Esophagus squamous epithelium (tissue), 4 donors: ENCODE measurements around the gene PPM1N.

ENCODE experiments used
- CTCF ChIP-seq, 6 experiments: fragments of 450-650 bp in 4 of 6; fragments of 200-600 bp in 2 of 6; sonication (generic) in 2 of 6; IDR thresholded peaks; one replicate each; pipeline ENCODE4 v1.5.1; 2016 to 2019; ENCODE audit warnings: antibody characterized with exemption in 6 of 6, mild to moderate bottlenecking in 4 of 6, moderate library complexity in 4 of 6
- POLR2A ChIP-seq, 4 donors: fragments of 450-650 bp; IDR thresholded peaks; one replicate each; pipeline ENCODE4 v1.6.1; 2017; ENCODE audit warnings: antibody characterized with exemption in 4 of 4, mild to moderate bottlenecking in 4 of 4, moderate library complexity in 3 of 4

- TF ChIP-seq CTCF (IDR thresholded peaks at IDR 0.05) (no peak), POLR2A (IDR thresholded peaks at IDR 0.05) (no peak)
Measured at GRCh38 chr19:45507872-45508416, 9.7 kb downstream of the PPM1N start.
